Activated T-cell treated with anti-CD3 and anti-CD28 coated beads, Interleukin-2, amount 50 U/mL, for 48 hours (primary cell): ENCODE measurements around the gene IMMP2L.

Experiments
- DNase-seq, 2 experiments: peaks; one replicate each; pipeline ENCODE4 v3.0.0-alpha.2; 2020

The IMMP2L gene

GRCh38 chr7:110890101-110890500 is 672.2 kb downstream of the IMMP2L start:
- DNase-seq = no peak

GRCh38 chr7:110889335-110889734 is 673.0 kb downstream of the IMMP2L start:
- DNase-seq = no peak

GRCh38 chr7:110888641-110889040 is 673.7 kb downstream of the IMMP2L start:
- no peak for DNase-seq

GRCh38 chr7:110885474-110885873 is 676.8 kb downstream of the IMMP2L start:
- no peak for DNase-seq

GRCh38 chr7:110881721-110882120 is 680.6 kb downstream of the IMMP2L start:
- DNase-seq = no peak

GRCh38 chr7:110880971-110881370 is 681.3 kb downstream of the IMMP2L start:
- DNase-seq = no peak

- DNase-seq = no peak
Observed at GRCh38 chr7:110877016-110877415, 685.3 kb downstream of the IMMP2L start.

GRCh38 chr7:110875346-110875745 is 686.9 kb downstream of the IMMP2L start:
- DNase-seq = no peak

- DNase-seq = no peak
Observed at GRCh38 chr7:110871856-110872255, 690.4 kb downstream of the IMMP2L start.

GRCh38 chr7:110870926-110871325 is 691.4 kb downstream of the IMMP2L start:
- no peak for DNase-seq

GRCh38 chr7:110868458-110868857 is 693.8 kb downstream of the IMMP2L start:
- no peak for DNase-seq

- DNase-seq = no peak
Observed at GRCh38 chr7:110867771-110868170, 694.5 kb downstream of the IMMP2L start.

GRCh38 chr7:110863258-110863657 is 699.0 kb downstream of the IMMP2L start:
- no peak for DNase-seq

GRCh38 chr7:110861163-110861562 is 701.1 kb downstream of the IMMP2L start:
- DNase-seq = no peak

- DNase-seq = no peak
Observed at GRCh38 chr7:110857106-110857505, 705.2 kb downstream of the IMMP2L start.

- DNase-seq = no peak
Observed at GRCh38 chr7:110856704-110857103, 705.6 kb downstream of the IMMP2L start.

- no peak for DNase-seq
Observed at GRCh38 chr7:110854651-110855050, 707.6 kb downstream of the IMMP2L start.

- no peak for DNase-seq
Observed at GRCh38 chr7:110854166-110854565, 708.1 kb downstream of the IMMP2L start.

- no peak for DNase-seq
Observed at GRCh38 chr7:110853263-110853662, 709.0 kb downstream of the IMMP2L start.

GRCh38 chr7:110852156-110852940 is 709.9 kb downstream of the IMMP2L start:
- no peak for DNase-seq

- DNase-seq = no peak
Observed at GRCh38 chr7:110850224-110850623, 712.1 kb downstream of the IMMP2L start.

GRCh38 chr7:110842796-110843195 is 719.5 kb downstream of the IMMP2L start:
- no peak for DNase-seq

GRCh38 chr7:110841840-110842545 is 720.3 kb downstream of the IMMP2L start:
- no peak for DNase-seq

- DNase-seq = no peak
Observed at GRCh38 chr7:110839866-110840265, 722.4 kb downstream of the IMMP2L start.
